Suprapubic skin (tissue), 4 donors: Measurements from ENCODE around the gene MRPL47.

Experiments
- CTCF ChIP-seq, 2 donors: fragments of 200-600 bp in 1 of 2; fragments of 450-650 bp in 1 of 2; sonication (generic) in 1 of 2; IDR thresholded peaks; one replicate each; pipeline ENCODE4 v1.5.1; 2016 to 2019; ENCODE audit warnings: antibody characterized with exemption in 2 of 2, mild to moderate bottlenecking in 1 of 2, moderate library complexity in 1 of 2
- EP300 ChIP-seq: sonication (generic); formaldehyde crosslinking; IDR thresholded peaks from one replicate; pipeline ENCODE4 v1.6.1; 2017; ENCODE audit warnings: antibody characterized with exemption
- POLR2A ChIP-seq, 2 donors: fragments of 450-650 bp; IDR thresholded peaks; one replicate each; pipeline ENCODE4 v1.6.1; 2017; ENCODE audit warnings: antibody characterized with exemption in 2 of 2, mild to moderate bottlenecking in 2 of 2, moderate library complexity in 2 of 2
- POLR2AphosphoS5 ChIP-seq, 3 donors: sonication (generic); formaldehyde crosslinking; IDR thresholded peaks; one replicate each; pipeline ENCODE4 v1.6.1; 2017; ENCODE audit warnings: antibody characterized with exemption in 3 of 3

GRCh38 chr3:179653096-179653797, 48.8 kb upstream of the MRPL47 start:
- TF ChIP-seq EP300 (no peak), CTCF (IDR thresholded peaks at IDR 0.05) (no peak), POLR2AphosphoS5 (IDR thresholded peaks at IDR 0.05) (no peak), POLR2A (IDR thresholded peaks at IDR 0.05) (no peak)
